SU-DHL-6 (cell line): ENCODE data around the gene ZKSCAN2.

Experiments used
- H2AFZ ChIP-seq: fragments of 200-600 bp; sonication (generic); 2 replicates; pipeline ENCODE4 v1.6.1; 2014; ENCODE audit warnings: low read depth, mild to moderate bottlenecking, moderate library complexity, mixed read lengths, antibody characterized with exemption, low read length; ENCODE audit not compliant: severe bottlenecking
- H3F3A ChIP-seq: fragments of 200-600 bp; shearing (Covaris generic); 2 replicates; pipeline ENCODE4 v1.6.0; 2016; ENCODE audit warnings: antibody characterized with exemption, mild to moderate bottlenecking; ENCODE audit not compliant: insufficient read depth
- H3K27ac ChIP-seq: fragments of 200-600 bp; sonication (generic); 2 replicates; pipeline ENCODE4 v1.5.1; 2016; ENCODE audit warnings: low read depth, mild to moderate bottlenecking, low read length, moderate library complexity, mixed read lengths
- H3K27me3 ChIP-seq: fragments of 200-600 bp; sonication (generic), shearing (Covaris generic); 2 replicates; pipeline ENCODE4 v1.6.0; 2014; ENCODE audit warnings: mild to moderate bottlenecking, low read length
- H3K36me3 ChIP-seq: fragments of 200-600 bp; sonication (generic); 2 replicates; pipeline ENCODE4 v1.6.1; 2014; ENCODE audit warnings: mild to moderate bottlenecking, low read length, mixed read lengths
- H3K4me2 ChIP-seq: fragments of 300-600, 200-600 bp; shearing (Covaris generic), sonication (generic); 2 replicates; pipeline ENCODE4 v1.6.0; 2014; ENCODE audit warnings: low read length, low read depth, mild to moderate bottlenecking; ENCODE audit not compliant: poor library complexity, severe bottlenecking
- H3K4me3 ChIP-seq: fragments of 200-600 bp; sonication (generic); 2 replicates; pipeline ENCODE4 v1.5.1; 2014; ENCODE audit warnings: antibody characterized with exemption, low read length, mild to moderate bottlenecking, mixed read lengths; ENCODE audit not compliant: insufficient read depth, poor library complexity, severe bottlenecking
- H3K79me2 ChIP-seq: fragments of 200-600 bp; sonication (generic); 2 replicates; pipeline ENCODE4 v1.6.1; 2014; ENCODE audit warnings: mild to moderate bottlenecking, low read length, moderate library complexity; ENCODE audit not compliant: insufficient read depth
- H3K9ac ChIP-seq: fragments of 200-600 bp; sonication (generic); 2 replicates; pipeline ENCODE4 v1.7.0; 2014; ENCODE audit warnings: mild to moderate bottlenecking, low read length
- H3K9me2 ChIP-seq: fragments of 200-600 bp; sonication (generic); replicated peaks from 2 replicates; pipeline ENCODE4 v1.6.1; 2014; ENCODE audit warnings: low read length; ENCODE audit not compliant: insufficient read depth
- H3K9me3 ChIP-seq: fragments of 200-600 bp; sonication (generic); 2 replicates; pipeline ENCODE4 v1.6.1; 2014; ENCODE audit warnings: low read length, mixed read lengths; ENCODE audit not compliant: insufficient read depth
- H4K20me1 ChIP-seq: fragments of 200-600 bp; sonication (generic); 2 replicates; pipeline ENCODE4 v1.6.1; 2014; ENCODE audit warnings: low read depth, mild to moderate bottlenecking, antibody characterized with exemption, low read length, moderate library complexity, mixed read lengths
- CTCF ChIP-seq: fragments of 200-600 bp; sonication (generic); IDR thresholded peaks from one replicate; pipeline ENCODE4 v1.5.1; 2017; ENCODE audit warnings: antibody characterized with exemption, mild to moderate bottlenecking, low read length, moderate library complexity; ENCODE audit not compliant: insufficient read depth, poor library complexity, severe bottlenecking
- EZH2phosphoT487 ChIP-seq: fragments of 200-600 bp; sonication (generic), shearing (Covaris generic); conservative IDR thresholded peaks from 2 replicates; pipeline ENCODE4 v1.6.1; 2018; ENCODE audit warnings: mild to moderate bottlenecking, antibody characterized with exemption, low read length, moderate library complexity, mixed read lengths

The ZKSCAN2 gene

GRCh38 chr16:25279491-25279890 lies 21.8 kb upstream of the ZKSCAN2 start:
- H3F3A ChIP-seq = no peaks in the 10 kb centered on the region
- H3K4me2 ChIP-seq = no peak overlapping the region
- H4K20me1 ChIP-seq = no peaks in the 10 kb centered on the region
- H3K9me2 ChIP-seq = no peaks in the 10 kb centered on the region
- H3K4me3 ChIP-seq = no peak overlapping the region
- no peak overlapping the region for H3K9ac ChIP-seq
- H3K9me3 ChIP-seq = no peaks in the 10 kb centered on the region
- H3K36me3 ChIP-seq = no peaks in the 10 kb centered on the region
- no peak overlapping the region for H3K27ac ChIP-seq
- TF ChIP-seq CTCF (no peak), EZH2phosphoT487 (no peak)
- no peaks in the 10 kb centered on the region for H3K79me2 ChIP-seq
- no peak overlapping the region for H2AFZ ChIP-seq
- no peaks in the 10 kb centered on the region for H3K27me3 ChIP-seq

GRCh38 chr16:25271421-25271820 lies 13.8 kb upstream of the ZKSCAN2 start:
- H3K4me2 ChIP-seq = no peak overlapping the region
- no peak overlapping the region for H3K9ac ChIP-seq
- H3K4me3 ChIP-seq = no peak overlapping the region
- TF ChIP-seq CTCF (no peak), EZH2phosphoT487 (no peak)
- H3F3A ChIP-seq = no peaks in the 10 kb centered on the region
- no peak overlapping the region for H2AFZ ChIP-seq
- H4K20me1 ChIP-seq = peaks cover 10% of the 10 kb centered on the region; the same call in 1 of the 2 replicates
- no peak overlapping the region for H3K27ac ChIP-seq
- H3K27me3 ChIP-seq = no peaks in the 10 kb centered on the region
- peaks cover 12% of the 10 kb centered on the region for H3K79me2 ChIP-seq
- H3K9me3 ChIP-seq = no peaks in the 10 kb centered on the region
- H3K36me3 ChIP-seq = no peaks in the 10 kb centered on the region
- H3K9me2 ChIP-seq = no peaks in the 10 kb centered on the region

GRCh38 chr16:25270577-25270976 lies 12.9 kb upstream of the ZKSCAN2 start:
- no peak for TF ChIP-seq CTCF
- TF ChIP-seq EZH2phosphoT487 = no peak
- H4K20me1 ChIP-seq = peaks cover 13% of the 10 kb centered on the region; the same call in 1 of the 2 replicates
- no peak overlapping the region for H3K4me3 ChIP-seq
- no peak overlapping the region for H3K27ac ChIP-seq
- H3K36me3 ChIP-seq = no peaks in the 10 kb centered on the region
- no peak overlapping the region for H3K9ac ChIP-seq
- peaks cover 21% of the 10 kb centered on the region for H3K79me2 ChIP-seq
- H2AFZ ChIP-seq = no peak overlapping the region
- no peaks in the 10 kb centered on the region for H3K9me3 ChIP-seq
- no peaks in the 10 kb centered on the region for H3K27me3 ChIP-seq
- H3K4me2 ChIP-seq = no peak overlapping the region
- no peaks in the 10 kb centered on the region for H3F3A ChIP-seq
- H3K9me2 ChIP-seq = no peaks in the 10 kb centered on the region

- H2AFZ ChIP-seq = no peak overlapping the region
- H3F3A ChIP-seq = no peaks in the 10 kb centered on the region
- no peak overlapping the region for H3K4me2 ChIP-seq
- H3K9me2 ChIP-seq = no peaks in the 10 kb centered on the region
- no peak overlapping the region for H3K27ac ChIP-seq
- no peaks in the 10 kb centered on the region for H3K27me3 ChIP-seq
- H3K79me2 ChIP-seq = peaks cover 28% of the 10 kb centered on the region
- no peaks in the 10 kb centered on the region for H3K9me3 ChIP-seq
- no peak for TF ChIP-seq CTCF
- TF ChIP-seq EZH2phosphoT487 = no peak
- H3K36me3 ChIP-seq = no peaks in the 10 kb centered on the region
- no peak overlapping the region for H3K4me3 ChIP-seq
- H3K9ac ChIP-seq = no peak overlapping the region
- H4K20me1 ChIP-seq = peaks cover 13% of the 10 kb centered on the region; the same call in 1 of the 2 replicates
Observed at GRCh38 chr16:25269879-25270278, 12.2 kb upstream of the ZKSCAN2 start.
